NT2/D1 (cell line): ENCODE results near the gene ARSK.

Source experiments
- SUZ12 ChIP-seq: IDR thresholded peaks from 2 replicates; pipeline ENCODE4 v1.6.1; 2011; ENCODE audit not compliant: insufficient read length, insufficient read depth; ENCODE audit errors: extremely low read depth
- ZNF274 ChIP-seq: IDR thresholded peaks from 2 replicates; pipeline ENCODE4 v1.6.1; 2011; ENCODE audit warnings: mild to moderate bottlenecking, low read depth, low read length

DNA sequence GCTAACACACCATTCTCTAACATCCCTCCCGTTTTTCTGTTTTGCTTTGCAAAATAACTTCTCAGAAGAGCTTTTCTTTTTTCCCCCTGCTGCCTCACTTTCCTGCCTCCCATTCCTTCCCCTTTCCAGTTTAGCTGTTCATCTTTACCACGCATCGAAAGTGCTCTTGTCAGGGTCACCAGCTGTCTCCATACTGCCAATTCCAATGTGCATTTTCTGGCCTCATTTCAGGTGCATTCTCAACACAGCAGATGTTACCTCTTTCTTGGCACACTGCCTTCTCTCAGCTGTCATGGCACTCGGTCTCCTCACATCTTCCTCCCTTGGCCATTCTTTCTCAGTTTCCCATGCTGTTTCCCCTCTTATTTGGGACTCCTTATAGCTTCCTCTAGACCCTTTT is 9.5 kb downstream of the ARSK start:
- no peak for TF ChIP-seq SUZ12
- TF ChIP-seq ZNF274: no peak
